ENCODE measurements around the gene SMCP.

DNA sequence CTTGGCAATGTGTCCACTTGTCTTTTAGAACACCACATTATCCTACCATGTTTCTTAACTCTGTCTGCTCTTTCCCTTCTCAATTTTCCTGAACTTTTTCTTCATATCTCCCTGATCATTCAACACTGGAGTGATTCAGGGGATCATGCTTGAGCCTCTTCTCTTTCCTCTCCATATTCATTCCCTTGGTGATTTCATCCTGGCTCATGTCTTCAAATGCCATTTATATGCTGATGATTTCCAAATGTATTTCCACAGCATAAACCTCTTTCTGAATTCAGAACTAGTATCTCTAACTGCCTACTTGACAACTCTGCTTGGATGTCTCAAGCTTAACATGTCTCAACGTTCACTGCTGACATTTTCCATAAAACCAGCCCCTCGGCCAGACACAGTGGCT, 21.8 kb downstream of the SMCP start:
- TF ChIP-seq CTCF (IDR thresholded peaks at IDR 0.05): no peak
- TF ChIP-seq JUN (IDR thresholded peaks at IDR 0.05): no peak
- TF ChIP-seq RAD21 (conservative IDR thresholded peaks at IDR 0.05 in 1 of 2, IDR thresholded peaks at IDR 0.05 in 1 of 2): no peak
- no peak for TF ChIP-seq CHD4 (IDR thresholded peaks at IDR 0.05; ENCODE audit: borderline replicate concordance)
- TF ChIP-seq HDAC2 (IDR thresholded peaks at IDR 0.05): no peak
- TF ChIP-seq RFX5 (IDR thresholded peaks at IDR 0.05): no peak
- TF ChIP-seq POLR2A (IDR thresholded peaks at IDR 0.05; ENCODE audit: low read length): no peak
- TF ChIP-seq TP53 (CRISPR knock-in tag; IDR thresholded peaks at IDR 0.05): no peak
- TF ChIP-seq, protein P1, sequence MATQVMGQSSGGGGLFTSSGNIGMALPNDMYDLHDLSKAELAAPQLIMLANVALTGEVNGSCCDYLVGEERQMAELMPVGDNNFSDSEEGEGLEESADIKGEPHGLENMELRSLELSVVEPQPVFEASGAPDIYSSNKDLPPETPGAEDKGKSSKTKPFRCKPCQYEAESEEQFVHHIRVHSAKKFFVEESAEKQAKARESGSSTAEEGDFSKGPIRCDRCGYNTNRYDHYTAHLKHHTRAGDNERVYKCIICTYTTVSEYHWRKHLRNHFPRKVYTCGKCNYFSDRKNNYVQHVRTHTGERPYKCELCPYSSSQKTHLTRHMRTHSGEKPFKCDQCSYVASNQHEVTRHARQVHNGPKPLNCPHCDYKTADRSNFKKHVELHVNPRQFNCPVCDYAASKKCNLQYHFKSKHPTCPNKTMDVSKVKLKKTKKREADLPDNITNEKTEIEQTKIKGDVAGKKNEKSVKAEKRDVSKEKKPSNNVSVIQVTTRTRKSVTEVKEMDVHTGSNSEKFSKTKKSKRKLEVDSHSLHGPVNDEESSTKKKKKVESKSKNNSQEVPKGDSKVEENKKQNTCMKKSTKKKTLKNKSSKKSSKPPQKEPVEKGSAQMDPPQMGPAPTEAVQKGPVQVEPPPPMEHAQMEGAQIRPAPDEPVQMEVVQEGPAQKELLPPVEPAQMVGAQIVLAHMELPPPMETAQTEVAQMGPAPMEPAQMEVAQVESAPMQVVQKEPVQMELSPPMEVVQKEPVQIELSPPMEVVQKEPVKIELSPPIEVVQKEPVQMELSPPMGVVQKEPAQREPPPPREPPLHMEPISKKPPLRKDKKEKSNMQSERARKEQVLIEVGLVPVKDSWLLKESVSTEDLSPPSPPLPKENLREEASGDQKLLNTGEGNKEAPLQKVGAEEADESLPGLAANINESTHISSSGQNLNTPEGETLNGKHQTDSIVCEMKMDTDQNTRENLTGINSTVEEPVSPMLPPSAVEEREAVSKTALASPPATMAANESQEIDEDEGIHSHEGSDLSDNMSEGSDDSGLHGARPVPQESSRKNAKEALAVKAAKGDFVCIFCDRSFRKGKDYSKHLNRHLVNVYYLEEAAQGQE (IDR thresholded peaks at IDR 0.05): no peak
- TF ChIP-seq HOXA7 (CRISPR knock-in tag; IDR thresholded peaks at IDR 0.05): no peak

Measured in A549 (cell line).